ENCODE data around the gene ADCY1. TPM values are rescaled to one million over a fixed set of nuclear protein-coding genes. Genes with fewer than 3 reads are reported as not detected.
"Not testable (repeated sequence)": the region's sequence is repeated elsewhere in the genome, so short reads cannot be mapped to it uniquely, and the experiment has no call there.

Gene ADCY1
- total RNA-seq, result 1 to 10 TPM; 2.3 to 4.8 (median 2.8) TPM

- no peak for ATAC-seq (ENCODE audit: low FRiP score)
- no peak for DNase-seq (ENCODE audit: low spot score)
- no peak for TF ChIP-seq CTCF (IDR thresholded peaks at IDR 0.05)
Observed at GRCh38 chr7:45573661-45574415, at the start of gene ADCY1. ADCY1 (plus strand) TSS chr7:45574368; CDS start chr7:45574544, 176 bp downstream.

- no peak for ATAC-seq (ENCODE audit: low FRiP score)
- no peak for TF ChIP-seq CTCF (IDR thresholded peaks at IDR 0.05)
- no peak for DNase-seq (ENCODE audit: low spot score)
Observed at GRCh38 chr7:45524445-45524844, 49.7 kb upstream of the ADCY1 start.

- no peak for ATAC-seq (ENCODE audit: low FRiP score)
- no peak for TF ChIP-seq CTCF (IDR thresholded peaks at IDR 0.05)
- no peak for DNase-seq (ENCODE audit: low spot score)
Observed at GRCh38 chr7:45525057-45525456, 49.1 kb upstream of the ADCY1 start.

GRCh38 chr7:45543473-45543872 lies 30.7 kb upstream of the ADCY1 start:
- no peak for TF ChIP-seq CTCF (IDR thresholded peaks at IDR 0.05)
- no peak for ATAC-seq (ENCODE audit: low FRiP score)
- DNase-seq (ENCODE audit: low spot score), result no peak

GRCh38 chr7:45545105-45545710 lies 29.0 kb upstream of the ADCY1 start:
- ATAC-seq (ENCODE audit: low FRiP score), result not testable (repeated sequence)

GRCh38 chr7:45548917-45549316 lies 25.3 kb upstream of the ADCY1 start:
- not testable (repeated sequence) for DNase-seq (ENCODE audit: low spot score); ATAC-seq (ENCODE audit: low FRiP score)

More at GRCh38 chr7:45545105-45545710, 29.0 kb upstream of the ADCY1 start:
- not testable (repeated sequence) for DNase-seq (ENCODE audit: low spot score)

- ATAC-seq (ENCODE audit: low FRiP score), result no peak
- DNase-seq (ENCODE audit: low spot score), result no peak
- no peak for TF ChIP-seq CTCF (IDR thresholded peaks at IDR 0.05)
Observed at GRCh38 chr7:45563401-45563800, 10.8 kb upstream of the ADCY1 start.

GRCh38 chr7:45563941-45564461 lies 10.2 kb upstream of the ADCY1 start:
- no peak for TF ChIP-seq CTCF (IDR thresholded peaks at IDR 0.05)
- no peak for DNase-seq (ENCODE audit: low spot score)
- no peak for ATAC-seq (ENCODE audit: low FRiP score)
